IMR-90 (cell line): Measurements from ENCODE around the gene SLC16A8. TPM values are rescaled to one million over a fixed set of nuclear protein-coding genes. Genes with fewer than 3 reads are reported as not detected.

Source experiments
- ATAC-seq: fragments of 200-7000 bp; cut with Tn5 transposase; 2 replicates; pipeline ENCODE4 v1.9.1; 2020; ENCODE audit warnings: low read depth, mild to moderate bottlenecking, moderate library complexity
- BruUV-seq: library from RNA; stranded (reverse); fragments of 400-500 nt; replicated peaks from 2 replicates; lab custom pipeline; 2021; lab: Mats Ljungman, UMichigan
- CTCF ChIA-PET: fragments of 300-600 bp; formaldehyde crosslinking; extraction: SDS; loops from one replicate; lab custom pipeline; 2021; ENCODE audit warnings: antibody characterized with exemption; lab: Yijun Ruan, JAX
- POLR2A ChIA-PET: fragments of 300-600 bp; sonication (Branson Sonifier 250); formaldehyde crosslinking; loops from one replicate; lab custom pipeline; 2022; ENCODE audit warnings: antibody characterized with exemption; ENCODE audit not compliant: unreplicated experiment; lab: Charles Lee
- DNase-seq: peaks from one replicate; pipeline ENCODE4 v3.0.0; 2013
- H2AFZ ChIP-seq: replicated peaks from 2 replicates; pipeline ENCODE3; 2013; ENCODE audit warnings: low read length, mild to moderate bottlenecking; ENCODE audit not compliant: poor library complexity
- H2AK5ac ChIP-seq: 2 replicates; pipeline ENCODE4 v1.6.1; 2013; ENCODE audit warnings: low read depth, low read length, inconsistent platforms
- H2AK9ac ChIP-seq: replicated peaks from 2 replicates; pipeline ENCODE3; 2013; ENCODE audit warnings: mild to moderate bottlenecking, low read depth, low read length, moderate library complexity; ENCODE audit not compliant: poor library complexity
- H2BK120ac ChIP-seq: 2 replicates; pipeline ENCODE4 v1.6.1; 2013; ENCODE audit warnings: low read depth, low read length, inconsistent platforms
- H2BK15ac ChIP-seq: 3 replicates; pipeline ENCODE4 v1.6.1; 2013; ENCODE audit warnings: low read depth, low read length, inconsistent platforms
- H2BK20ac ChIP-seq: 2 replicates; pipeline ENCODE4 v1.6.1; 2013; ENCODE audit warnings: low read depth, mild to moderate bottlenecking, inconsistent platforms, low read length, moderate library complexity
- H2BK5ac ChIP-seq: 2 replicates; pipeline ENCODE4 v1.6.1; 2013; ENCODE audit warnings: mild to moderate bottlenecking, low read depth, low read length, inconsistent platforms; ENCODE audit not compliant: poor library complexity, severe bottlenecking
- H3K14ac ChIP-seq: replicated peaks from 2 replicates; pipeline ENCODE4 v1.6.1; 2013; ENCODE audit warnings: low read depth, low read length, inconsistent platforms
- H3K18ac ChIP-seq: 2 replicates; pipeline ENCODE4 v1.6.1; 2013; ENCODE audit warnings: low read depth, low read length, control low read depth
- H3K23ac ChIP-seq: 2 replicates; pipeline ENCODE4 v1.6.1; 2013; ENCODE audit warnings: low read depth, low read length, inconsistent platforms
- H3K27ac ChIP-seq: 2 replicates; pipeline ENCODE4 v1.5.1; 2013; ENCODE audit warnings: mild to moderate bottlenecking, control low read depth, low read length; ENCODE audit not compliant: insufficient read depth
- H3K27me3 ChIP-seq: 2 replicates; pipeline ENCODE4 v1.6.1; 2013; ENCODE audit warnings: low read length; ENCODE audit not compliant: control insufficient read depth, insufficient read depth
- H3K36me3 ChIP-seq: 2 replicates; pipeline ENCODE4 v1.6.1; 2013; ENCODE audit warnings: low read length, mixed read lengths; ENCODE audit not compliant: control insufficient read depth, insufficient read depth
- H3K4ac ChIP-seq: 2 replicates; pipeline ENCODE4 v1.6.1; 2013; ENCODE audit warnings: low read depth, low read length, inconsistent platforms
- H3K4me1 ChIP-seq: 2 replicates; pipeline ENCODE4 v1.6.1; 2013; ENCODE audit warnings: low read length, mixed read lengths; ENCODE audit not compliant: control insufficient read depth, insufficient read depth
- H3K4me2 ChIP-seq: 2 replicates; pipeline ENCODE4 v1.6.1; 2013; ENCODE audit warnings: low read depth, mild to moderate bottlenecking, control low read depth, low read length, moderate library complexity
- H3K4me3 ChIP-seq: 2 replicates; pipeline ENCODE4 v1.5.1; 2013; ENCODE audit warnings: low read depth, mild to moderate bottlenecking, control low read depth, low read length, moderate library complexity; ENCODE audit not compliant: insufficient read depth
- H3K56ac ChIP-seq: 2 replicates; pipeline ENCODE4 v1.6.1; 2013; ENCODE audit warnings: low read length, inconsistent platforms; ENCODE audit not compliant: insufficient read depth; ENCODE audit errors: extremely low read depth
- H3K79me1 ChIP-seq, 2 experiments: 2 replicates each; pipeline ENCODE4 v1.6.1; 2013; ENCODE audit warnings: low read length in 2 of 2, inconsistent platforms in 1 of 2, low read depth in 1 of 2
- H3K9ac ChIP-seq: 2 replicates; pipeline ENCODE4 v1.6.1; 2013; ENCODE audit warnings: low read depth, low read length, control low read depth
- H3K9me1 ChIP-seq: 2 replicates; pipeline ENCODE4 v1.6.1; 2013; ENCODE audit warnings: low read length, inconsistent platforms; ENCODE audit not compliant: insufficient read depth
- H3K9me3 ChIP-seq: 2 replicates; pipeline ENCODE4 v1.6.1; 2013; ENCODE audit warnings: low read length; ENCODE audit not compliant: control insufficient read depth, insufficient read depth
- H4K20me1 ChIP-seq: 2 replicates; pipeline ENCODE4 v1.6.1; 2013; ENCODE audit warnings: low read length, inconsistent platforms; ENCODE audit not compliant: insufficient read depth
- H4K5ac ChIP-seq: 2 replicates; pipeline ENCODE4 v1.6.1; 2013; ENCODE audit warnings: mild to moderate bottlenecking, low read depth, low read length, control low read depth
- H4K8ac ChIP-seq, 2 experiments: 2 replicates each; pipeline ENCODE4 v1.6.1; 2013; ENCODE audit warnings: low read depth in 2 of 2, low read length in 2 of 2, control low read depth in 1 of 2, inconsistent platforms in 1 of 2
- H4K91ac ChIP-seq: 2 replicates; pipeline ENCODE4 v1.6.1; 2013; ENCODE audit warnings: low read depth, low read length, inconsistent platforms; ENCODE audit not compliant: insufficient read depth
- BHLHE40 ChIP-seq: fragments of 150-350 bp; IDR thresholded peaks from 2 replicates; pipeline ENCODE4 v1.6.1; 2016; ENCODE audit warnings: mild to moderate bottlenecking, low read depth, low read length
- CEBPB ChIP-seq: IDR thresholded peaks from 2 replicates; pipeline ENCODE4 v1.6.1; 2012; ENCODE audit warnings: low read depth, low read length, improper control_type of control experiment
- CHD1 ChIP-seq: IDR thresholded peaks from 2 replicates; pipeline ENCODE4 v1.6.1; 2012; ENCODE audit warnings: low read depth, low read length, improper control_type of control experiment
- ELK1 ChIP-seq: fragments of 150-350 bp; IDR thresholded peaks from 2 replicates; pipeline ENCODE4 v1.6.1; 2016; ENCODE audit warnings: low read depth, mild to moderate bottlenecking, low read length, moderate library complexity, borderline replicate concordance
- FOS ChIP-seq: fragments of 150-350 bp; IDR thresholded peaks from 2 replicates; pipeline ENCODE4 v1.6.1; 2016; ENCODE audit warnings: low read depth, low read length
- MAFK ChIP-seq: IDR thresholded peaks from 2 replicates; pipeline ENCODE4 v1.6.1; 2012; ENCODE audit warnings: low read depth, low read length, improper control_type of control experiment
- MAZ ChIP-seq: IDR thresholded peaks from 2 replicates; pipeline ENCODE4 v1.6.1; 2012; ENCODE audit warnings: low read depth, mild to moderate bottlenecking, low read length, improper control_type of control experiment, moderate library complexity, borderline replicate concordance
- MXI1 ChIP-seq: IDR thresholded peaks from 2 replicates; pipeline ENCODE4 v1.6.1; 2012; ENCODE audit warnings: low read depth, mild to moderate bottlenecking, low read length, moderate library complexity, borderline replicate concordance
- NFE2L2 ChIP-seq: fragments of 150-350 bp; IDR thresholded peaks from 2 replicates; pipeline ENCODE4 v1.6.1; 2016; ENCODE audit warnings: low read depth, mild to moderate bottlenecking, low read length
- POLR2A ChIP-seq: IDR thresholded peaks from 2 replicates; pipeline ENCODE4 v1.6.1; 2012; ENCODE audit warnings: mild to moderate bottlenecking, low read depth, low read length
- RAD21 ChIP-seq: IDR thresholded peaks from 2 replicates; pipeline ENCODE4 v1.6.1; 2012; ENCODE audit warnings: low read length, improper control_type of control experiment
- RCOR1 ChIP-seq: IDR thresholded peaks from 2 replicates; pipeline ENCODE4 v1.6.1; 2012; ENCODE audit warnings: mild to moderate bottlenecking, low read length, improper control_type of control experiment; ENCODE audit not compliant: insufficient replicate concordance
- RFX5 ChIP-seq: IDR thresholded peaks from 2 replicates; pipeline ENCODE4 v1.8.0; 2012; ENCODE audit warnings: low read depth, mild to moderate bottlenecking, low read length, moderate library complexity
- SMC3 ChIP-seq: fragments of 150-350 bp; IDR thresholded peaks from 2 replicates; pipeline ENCODE4 v1.6.1; 2016; ENCODE audit warnings: low read depth, mild to moderate bottlenecking, antibody characterized with exemption, low read length, moderate library complexity
- USF2 ChIP-seq: fragments of 150-350 bp; IDR thresholded peaks from 2 replicates; pipeline ENCODE4 v1.6.1; 2017; ENCODE audit warnings: mild to moderate bottlenecking, antibody characterized with exemption, low read length, low read depth
- WGBS, 2 experiments: methylation state at CpG; one replicate each; pipeline versions ENCODE4 v1.1.5 to v1.1.7; 2013; ENCODE audit warnings: missing lambda C conversion rate in 2 of 2; ENCODE audit not compliant: insufficient read length in 1 of 2; ENCODE audit errors: extremely low coverage in 2 of 2; 5-methylcytosine and 5-hydroxymethylcytosine counted together
- dilution Hi-C: fragments of 300-500 bp; cut with HindIII; formaldehyde crosslinking; loops from one replicate; pipeline ENCODE4 v1.14.3; 2018; ENCODE audit warnings: low sequenced_read_pairs; ENCODE audit not compliant: unreplicated experiment
- in situ Hi-C: fragments of 300-500 bp; cut with MboI; formaldehyde crosslinking; loops from 3 replicates; pipeline ENCODE4 v1.14.3; 2019; ENCODE audit warnings: low sequenced_read_pairs, inconsistent platforms, mixed read lengths
- intact Hi-C: fragments of 100-400 bp; cut with micrococcal nuclease; formaldehyde crosslinking; loops from 2 replicates; pipeline ENCODE4 v1.10.0; 2022
- polyA plus RNA-seq, 3 experiments: library from polyadenylated mRNA; depleted of rRNA; stranded (reverse); fragments of >200 nt; gene quantifications; 2 replicates each; pipeline ENCODE4 v1.2.3, GENCODE V29; 2012; ENCODE audit warnings: low replicate concordance in 1 of 3
- total RNA-seq: library from RNA; depleted of rRNA; stranded (reverse); fragments of >200 nt; gene quantifications from 2 replicates; pipeline ENCODE4 v1.2.3, GENCODE V29; 2012
- TF ChIP-seq, protein P1 (sequence below): conservative IDR thresholded peaks from 2 replicates; pipeline ENCODE4 v1.5.1; 2012; ENCODE audit warnings: mild to moderate bottlenecking, low read depth, low read length, improper control_type of control experiment

Gene SLC16A8
- total and polyA plus RNA-seq, 2 of the 4 experiments (the other 2 are of a cell fraction): not detected

DNA sequence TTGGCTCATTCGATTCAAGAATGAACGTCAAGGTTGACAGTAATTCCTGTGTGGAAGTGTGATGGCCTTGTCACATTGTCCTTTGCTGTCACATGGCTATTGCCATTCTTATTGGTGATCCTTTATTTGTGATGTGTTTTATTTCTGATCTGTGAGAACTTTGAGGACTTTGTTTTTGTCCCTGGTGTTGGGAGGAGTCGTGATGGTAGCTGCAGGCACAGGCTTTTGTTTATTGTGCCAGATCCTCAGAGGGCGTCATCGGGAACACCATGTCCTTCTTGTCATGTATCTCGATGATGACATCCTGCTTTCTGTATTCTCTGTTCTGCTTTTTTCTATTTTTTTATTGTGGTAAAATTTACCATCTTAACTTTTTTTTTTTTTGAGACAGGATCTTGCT lies 21.2 kb downstream of the SLC16A8 start:
- Histone ChIP-seq H2BK20ac (no peak overlapping the region), H3K36me3 (peaks cover 19% of the 10 kb centered on the region), H4K20me1 (no peaks in the 10 kb centered on the region), H3K4me2 (no peak overlapping the region), H3K4me1 (peaks cover 1% of the 10 kb centered on the region; the same call in 1 of the 2 replicates), H3K4me3 (no peak overlapping the region), H2AK5ac (no peak overlapping the region), H4K5ac (no peak overlapping the region), H3K27me3 (no peaks in the 10 kb centered on the region), H2AK9ac (no peak overlapping the region), H3K18ac (no peak overlapping the region), H3K27ac (no peak overlapping the region), H2BK5ac (no peak overlapping the region), H2BK120ac (no peak overlapping the region), H2AFZ (no peak overlapping the region), H4K8ac (no peak overlapping the region), H3K4ac (no peak overlapping the region), H3K56ac (no peak overlapping the region), H3K14ac (no peak overlapping the region), H3K9me1 (peaks cover 3% of the 10 kb centered on the region; the same call in 1 of the 2 replicates), H3K79me1 (peaks cover 0 to 3% of the 10 kb centered on the region in 2 experiments; a peak in 1 of 4 replicates), H3K23ac (no peak overlapping the region), H4K91ac (no peak overlapping the region), H2BK15ac (no peak overlapping the region), H3K9ac (no peak overlapping the region), H3K9me3 (no peaks in the 10 kb centered on the region)
- no peak for DNase-seq
- in situ Hi-C loops: no loop called here
- ChIA-PET POLR2A (no interaction called here), CTCF (no interaction called here)
- intact Hi-C loops: no loop called here
- 84% methylated on average over 2 of the region's 6 CpGs; no CpG with 5 or more reads in 1 of the 2 experiments for WGBS, 2 experiments
- TF ChIP-seq CHD1 (no peak), POLR2A (no peak), MXI1 (no peak), RAD21 (no peak), MAZ (no peak), USF2 (no peak), MAFK (no peak), FOS (no peak), RCOR1 (no peak), BHLHE40 (no peak), ELK1 (no peak), CEBPB (no peak), SMC3 (no peak), NFE2L2 (no peak), RFX5 (no peak)
- TF ChIP-seq, protein P1, sequence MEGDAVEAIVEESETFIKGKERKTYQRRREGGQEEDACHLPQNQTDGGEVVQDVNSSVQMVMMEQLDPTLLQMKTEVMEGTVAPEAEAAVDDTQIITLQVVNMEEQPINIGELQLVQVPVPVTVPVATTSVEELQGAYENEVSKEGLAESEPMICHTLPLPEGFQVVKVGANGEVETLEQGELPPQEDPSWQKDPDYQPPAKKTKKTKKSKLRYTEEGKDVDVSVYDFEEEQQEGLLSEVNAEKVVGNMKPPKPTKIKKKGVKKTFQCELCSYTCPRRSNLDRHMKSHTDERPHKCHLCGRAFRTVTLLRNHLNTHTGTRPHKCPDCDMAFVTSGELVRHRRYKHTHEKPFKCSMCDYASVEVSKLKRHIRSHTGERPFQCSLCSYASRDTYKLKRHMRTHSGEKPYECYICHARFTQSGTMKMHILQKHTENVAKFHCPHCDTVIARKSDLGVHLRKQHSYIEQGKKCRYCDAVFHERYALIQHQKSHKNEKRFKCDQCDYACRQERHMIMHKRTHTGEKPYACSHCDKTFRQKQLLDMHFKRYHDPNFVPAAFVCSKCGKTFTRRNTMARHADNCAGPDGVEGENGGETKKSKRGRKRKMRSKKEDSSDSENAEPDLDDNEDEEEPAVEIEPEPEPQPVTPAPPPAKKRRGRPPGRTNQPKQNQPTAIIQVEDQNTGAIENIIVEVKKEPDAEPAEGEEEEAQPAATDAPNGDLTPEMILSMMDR: no peak
- ATAC-seq: no peak
- no TSS peak for BruUV-seq
- dilution Hi-C loops: no loop called here
